CD4-positive, alpha-beta T cell treated with Interleukin-1 beta for 1 hour (primary cell): ENCODE data around the gene RAPGEF5.

Experiments
- DNase-seq, 2 donors: peaks; one replicate each; pipeline ENCODE4 v3.0.0-alpha.2; 2020 to 2022

RAPGEF5 gene

GRCh38 chr7:22302951-22303423, 54.0 kb downstream of the RAPGEF5 start:
- DNase-seq: no peak

- no peak for DNase-seq
Measured at GRCh38 chr7:22302193-22302592, 54.8 kb downstream of the RAPGEF5 start.

- no peak for DNase-seq
Measured at GRCh38 chr7:22301790-22302189, 55.2 kb downstream of the RAPGEF5 start.

- DNase-seq: no peak
Measured at GRCh38 chr7:22300839-22301238, 56.1 kb downstream of the RAPGEF5 start.

- DNase-seq: no peak
Measured at GRCh38 chr7:22296916-22297315, 60.0 kb downstream of the RAPGEF5 start.

- DNase-seq: no peak
Measured at GRCh38 chr7:22296265-22296566, 60.7 kb downstream of the RAPGEF5 start.

GRCh38 chr7:22295402-22296264, 61.3 kb downstream of the RAPGEF5 start:
- DNase-seq: no peak

GRCh38 chr7:22292531-22292930, 64.4 kb downstream of the RAPGEF5 start:
- no peak for DNase-seq

GRCh38 chr7:22291977-22292376, 65.0 kb downstream of the RAPGEF5 start:
- no peak for DNase-seq

- no peak for DNase-seq
Measured at GRCh38 chr7:22288202-22288601, 68.8 kb downstream of the RAPGEF5 start.

- no peak for DNase-seq
Measured at GRCh38 chr7:22287412-22287811, 69.5 kb downstream of the RAPGEF5 start.

- DNase-seq: no peak
Measured at GRCh38 chr7:22286436-22286835, 70.5 kb downstream of the RAPGEF5 start.

- DNase-seq: no peak
Measured at GRCh38 chr7:22281481-22281880, 75.5 kb downstream of the RAPGEF5 start.

GRCh38 chr7:22280031-22280430, 76.9 kb downstream of the RAPGEF5 start:
- DNase-seq: no peak

GRCh38 chr7:22278660-22279059, 78.3 kb downstream of the RAPGEF5 start:
- DNase-seq: no peak

GRCh38 chr7:22277375-22277774, 79.6 kb downstream of the RAPGEF5 start:
- no peak for DNase-seq

GRCh38 chr7:22275661-22276060, 81.3 kb downstream of the RAPGEF5 start:
- DNase-seq: no peak

- no peak for DNase-seq
Measured at GRCh38 chr7:22271311-22271710, 85.6 kb downstream of the RAPGEF5 start.

GRCh38 chr7:22270371-22270770, 86.6 kb downstream of the RAPGEF5 start:
- DNase-seq: no peak

- no peak for DNase-seq
Measured at GRCh38 chr7:22269963-22270362, 87.0 kb downstream of the RAPGEF5 start.

- DNase-seq: no peak
Measured at GRCh38 chr7:22268884-22269421, 88.0 kb downstream of the RAPGEF5 start.

- no peak for DNase-seq
Measured at GRCh38 chr7:22267930-22268615, 88.9 kb downstream of the RAPGEF5 start.

- no peak for DNase-seq
Measured at GRCh38 chr7:22262538-22262937, 94.4 kb downstream of the RAPGEF5 start.

- DNase-seq: no peak
Measured at GRCh38 chr7:22256541-22257096, 100.3 kb downstream of the RAPGEF5 start.
